Measurements from ENCODE around the gene NAGPA.

Gene NAGPA

DNA sequence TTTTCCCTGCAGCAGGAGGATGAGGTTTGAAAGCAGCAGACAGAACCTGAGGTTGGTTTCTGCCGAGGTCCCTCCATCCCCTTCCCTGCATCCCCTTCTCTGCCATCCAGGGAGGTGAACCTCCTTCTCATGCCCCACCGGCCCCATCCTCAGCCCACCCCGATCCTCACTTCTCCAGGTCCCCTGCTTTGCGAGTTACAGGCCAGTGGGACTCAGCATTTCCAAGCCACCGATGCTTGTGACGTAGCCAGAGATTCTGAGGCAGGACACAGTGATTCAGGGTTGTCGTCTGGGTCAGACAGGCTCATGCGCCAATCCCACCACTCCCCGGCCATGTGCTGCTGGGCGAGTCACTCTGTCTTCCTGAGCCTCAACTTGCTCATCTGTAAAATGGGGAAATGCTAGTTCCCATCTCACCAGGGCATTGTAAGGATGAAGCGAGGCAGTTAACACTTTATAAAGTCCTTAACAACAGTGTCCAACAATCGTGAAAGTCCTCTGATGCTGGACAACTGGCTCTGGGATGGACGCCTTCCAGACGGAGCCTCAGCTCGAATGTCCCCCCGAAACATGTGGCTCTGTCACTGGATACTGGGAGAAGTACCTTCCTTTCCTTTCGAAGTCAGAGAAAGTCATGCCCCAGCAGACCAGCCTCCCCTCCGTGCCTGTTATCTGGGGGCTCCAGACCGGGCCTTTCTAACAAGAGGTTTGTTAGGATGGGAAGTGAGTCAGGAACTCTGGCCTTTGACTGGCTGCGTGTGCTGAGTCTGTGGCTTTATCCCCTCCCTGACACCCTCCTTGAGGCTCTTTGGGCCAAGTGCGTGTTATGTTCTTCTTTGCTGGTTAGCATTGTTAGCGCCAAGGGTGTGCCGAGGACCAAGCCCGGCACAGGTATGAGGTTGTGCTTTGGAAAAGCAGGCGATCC lies 53.7 kb downstream of the NAGPA start:
- no peaks in the 10 kb centered on the region for H3K36me3 ChIP-seq (ENCODE audit: low read depth)
- ATAC-seq (ENCODE audit: low read depth) (no peak), DNase-seq (ENCODE audit: low spot score) (no peak)
- no peaks in the 10 kb centered on the region for H3K9me3 ChIP-seq (ENCODE audit: severe bottlenecking)
- TF ChIP-seq, protein P1, sequence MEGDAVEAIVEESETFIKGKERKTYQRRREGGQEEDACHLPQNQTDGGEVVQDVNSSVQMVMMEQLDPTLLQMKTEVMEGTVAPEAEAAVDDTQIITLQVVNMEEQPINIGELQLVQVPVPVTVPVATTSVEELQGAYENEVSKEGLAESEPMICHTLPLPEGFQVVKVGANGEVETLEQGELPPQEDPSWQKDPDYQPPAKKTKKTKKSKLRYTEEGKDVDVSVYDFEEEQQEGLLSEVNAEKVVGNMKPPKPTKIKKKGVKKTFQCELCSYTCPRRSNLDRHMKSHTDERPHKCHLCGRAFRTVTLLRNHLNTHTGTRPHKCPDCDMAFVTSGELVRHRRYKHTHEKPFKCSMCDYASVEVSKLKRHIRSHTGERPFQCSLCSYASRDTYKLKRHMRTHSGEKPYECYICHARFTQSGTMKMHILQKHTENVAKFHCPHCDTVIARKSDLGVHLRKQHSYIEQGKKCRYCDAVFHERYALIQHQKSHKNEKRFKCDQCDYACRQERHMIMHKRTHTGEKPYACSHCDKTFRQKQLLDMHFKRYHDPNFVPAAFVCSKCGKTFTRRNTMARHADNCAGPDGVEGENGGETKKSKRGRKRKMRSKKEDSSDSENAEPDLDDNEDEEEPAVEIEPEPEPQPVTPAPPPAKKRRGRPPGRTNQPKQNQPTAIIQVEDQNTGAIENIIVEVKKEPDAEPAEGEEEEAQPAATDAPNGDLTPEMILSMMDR (IDR thresholded peaks at IDR 0.05; ENCODE audit: poor library complexity, severe bottlenecking): no peak
- H3K27ac ChIP-seq (ENCODE audit: poor library complexity, severe bottlenecking): no peak overlapping the region
- H3K4me1 ChIP-seq (ENCODE audit: insufficient read depth, poor library complexity, severe bottlenecking): no peaks in the 10 kb centered on the region
- no peak overlapping the region for H3K4me3 ChIP-seq (ENCODE audit: severe bottlenecking)
- H3K27me3 ChIP-seq (ENCODE audit: insufficient read depth, poor library complexity, severe bottlenecking): no peaks in the 10 kb centered on the region

DNA sequence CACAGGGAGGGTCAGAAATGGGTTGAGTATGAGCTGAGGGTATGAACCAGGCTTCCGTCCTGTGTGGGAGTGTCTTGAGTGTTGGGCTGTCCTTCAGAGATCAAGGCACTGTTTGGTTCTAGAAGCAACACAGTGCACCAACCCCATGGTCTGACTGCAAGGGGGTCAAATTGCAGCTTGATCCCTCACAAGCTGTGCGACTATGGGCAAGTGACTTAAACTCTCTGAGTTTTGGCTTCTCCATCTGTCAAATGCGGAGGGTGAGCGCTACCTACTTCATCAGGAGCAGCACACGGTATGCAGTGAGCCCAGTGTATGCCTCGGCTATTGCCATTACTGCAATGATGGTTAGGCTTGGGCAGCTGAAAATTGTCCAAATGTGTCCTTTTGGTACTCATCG lies 54.6 kb downstream of the NAGPA start:
- ATAC-seq (ENCODE audit: low read depth) (no peak), DNase-seq (ENCODE audit: low spot score) (no peak)
- TF ChIP-seq, protein P1 (IDR thresholded peaks at IDR 0.05; ENCODE audit: poor library complexity, severe bottlenecking): no peak

DNA sequence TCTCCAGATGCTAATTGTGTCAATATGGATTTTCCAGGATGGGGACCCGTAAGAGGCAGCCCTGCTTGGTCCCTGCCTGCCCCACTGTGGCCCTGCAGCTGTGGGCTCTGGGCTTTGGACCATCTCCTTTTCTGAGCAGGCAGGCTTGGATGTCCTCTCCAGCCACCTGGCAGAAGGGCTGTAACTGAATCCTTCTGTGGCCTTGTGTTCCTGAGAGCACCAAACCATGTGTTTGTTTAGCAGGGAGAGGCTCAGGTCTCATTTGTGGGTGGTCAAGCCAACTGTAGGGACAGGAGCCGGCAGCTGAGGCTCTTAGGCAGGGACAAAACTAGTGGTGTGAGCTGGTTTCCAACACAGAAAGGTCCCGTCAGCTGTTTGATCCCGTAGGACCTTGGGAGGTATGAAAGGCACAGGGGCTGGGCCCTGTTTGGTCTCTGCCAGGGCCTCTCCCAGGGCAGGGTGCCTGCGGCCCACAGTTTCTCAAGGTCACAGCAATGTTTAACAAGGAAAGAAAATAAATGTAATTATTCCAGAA lies 57.1 kb downstream of the NAGPA start:
- Histone ChIP-seq H3K4me1 (ENCODE audit: insufficient read depth, poor library complexity, severe bottlenecking) (no peaks in the 10 kb centered on the region), H3K9me3 (ENCODE audit: severe bottlenecking) (no peaks in the 10 kb centered on the region), H3K27ac (ENCODE audit: poor library complexity, severe bottlenecking) (no peak overlapping the region), H3K27me3 (ENCODE audit: insufficient read depth, poor library complexity, severe bottlenecking) (no peaks in the 10 kb centered on the region), H3K36me3 (ENCODE audit: low read depth) (no peaks in the 10 kb centered on the region), H3K4me3 (ENCODE audit: severe bottlenecking) (no peak overlapping the region)
- ATAC-seq (ENCODE audit: low read depth) (no peak), DNase-seq (ENCODE audit: low spot score) (no peak)
- TF ChIP-seq, protein P1 (IDR thresholded peaks at IDR 0.05; ENCODE audit: poor library complexity, severe bottlenecking): no peak

More for the DNA sequence above, 54.6 kb downstream of the NAGPA start:
- Histone ChIP-seq H3K36me3 (ENCODE audit: low read depth) (no peaks in the 10 kb centered on the region), H3K27ac (ENCODE audit: poor library complexity, severe bottlenecking) (no peak overlapping the region), H3K4me3 (ENCODE audit: severe bottlenecking) (no peak overlapping the region), H3K27me3 (ENCODE audit: insufficient read depth, poor library complexity, severe bottlenecking) (no peaks in the 10 kb centered on the region), H3K4me1 (ENCODE audit: insufficient read depth, poor library complexity, severe bottlenecking) (no peaks in the 10 kb centered on the region), H3K9me3 (ENCODE audit: severe bottlenecking) (no peaks in the 10 kb centered on the region)

DNA sequence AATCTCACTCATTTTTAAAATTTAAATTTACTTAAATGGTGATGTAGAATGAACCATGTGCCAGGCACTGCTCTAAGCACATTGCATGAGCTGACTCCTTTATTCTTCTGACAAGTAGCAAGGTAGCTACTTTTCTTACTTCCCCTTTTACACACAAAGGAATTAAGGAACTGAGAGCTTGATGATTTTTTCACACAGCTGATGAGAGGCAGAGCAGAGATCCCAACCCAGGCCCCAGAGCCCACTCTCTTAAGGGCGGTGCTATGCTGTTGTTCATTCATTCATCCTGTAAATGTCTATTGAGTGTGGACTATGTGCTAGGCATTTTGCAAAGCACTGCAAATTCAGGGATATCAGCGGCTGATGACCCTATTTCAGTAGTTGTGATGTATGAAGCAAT lies 57.7 kb downstream of the NAGPA start:
- DNase-seq (ENCODE audit: low spot score): no peak
- Histone ChIP-seq H3K9me3 (ENCODE audit: severe bottlenecking) (no peaks in the 10 kb centered on the region), H3K4me3 (ENCODE audit: severe bottlenecking) (no peak overlapping the region), H3K27me3 (ENCODE audit: insufficient read depth, poor library complexity, severe bottlenecking) (no peaks in the 10 kb centered on the region), H3K4me1 (ENCODE audit: insufficient read depth, poor library complexity, severe bottlenecking) (no peaks in the 10 kb centered on the region), H3K27ac (ENCODE audit: poor library complexity, severe bottlenecking) (no peak overlapping the region), H3K36me3 (ENCODE audit: low read depth) (no peaks in the 10 kb centered on the region)
- TF ChIP-seq, protein P1 (IDR thresholded peaks at IDR 0.05; ENCODE audit: poor library complexity, severe bottlenecking): no peak
- no peak for ATAC-seq (ENCODE audit: low read depth)

Data from RWPE2 (cell line).